H9 (cell line): Measurements from ENCODE around the gene MYH11. TPM values are rescaled to one million over a fixed set of nuclear protein-coding genes. Genes with fewer than 3 reads are reported as not detected.

ENCODE experiments used
- DNase-seq: peaks from one replicate; pipeline ENCODE4 v3.0.0-alpha.2; 2017
- H2AFZ ChIP-seq: one replicate; pipeline ENCODE4 v1.6.1; 2013; ENCODE audit warnings: mild to moderate bottlenecking, low read length, control low read depth, moderate library complexity
- H2AK5ac ChIP-seq: 2 replicates; pipeline ENCODE4 v1.6.1; 2013; ENCODE audit warnings: low read length, control low read depth, mixed read lengths; ENCODE audit not compliant: insufficient read length
- H2BK120ac ChIP-seq: one replicate; pipeline ENCODE4 v1.6.1; 2013; ENCODE audit warnings: low read depth, mild to moderate bottlenecking, low read length, control low read depth, inconsistent platforms; ENCODE audit not compliant: poor library complexity, severe bottlenecking
- H2BK12ac ChIP-seq: 2 replicates; pipeline ENCODE4 v1.6.1; 2013; ENCODE audit warnings: low read length, control low read depth, mixed read lengths, low read depth; ENCODE audit not compliant: insufficient read length
- H2BK15ac ChIP-seq: 2 replicates; pipeline ENCODE4 v1.6.1; 2013; ENCODE audit warnings: low read depth, low read length, control low read depth
- H2BK20ac ChIP-seq: one replicate; pipeline ENCODE4 v1.6.1; 2013; ENCODE audit warnings: low read depth, mild to moderate bottlenecking, low read length, control low read depth, inconsistent platforms; ENCODE audit not compliant: poor library complexity, severe bottlenecking
- H2BK5ac ChIP-seq: 2 replicates; pipeline ENCODE4 v1.6.1; 2013; ENCODE audit warnings: low read length, control low read depth, mixed read lengths; ENCODE audit not compliant: insufficient read length
- H3K14ac ChIP-seq: 2 replicates; pipeline ENCODE4 v1.6.1; 2013; ENCODE audit warnings: low read length, control low read depth; ENCODE audit not compliant: insufficient read depth
- H3K18ac ChIP-seq: 2 replicates; pipeline ENCODE4 v1.6.1; 2013; ENCODE audit warnings: low read depth, mild to moderate bottlenecking, mixed read lengths, low read length, control low read depth; ENCODE audit not compliant: insufficient read length
- H3K23ac ChIP-seq: 2 replicates; pipeline ENCODE4 v1.6.1; 2013; ENCODE audit warnings: low read length, control low read depth, mixed read lengths, low read depth; ENCODE audit not compliant: insufficient read length
- H3K23me2 ChIP-seq: 2 replicates; pipeline ENCODE4 v1.6.1; 2013; ENCODE audit warnings: low read depth, mild to moderate bottlenecking, mixed read lengths, low read length, control low read depth; ENCODE audit not compliant: insufficient read length, poor library complexity, severe bottlenecking
- H3K27ac ChIP-seq: 2 replicates; pipeline ENCODE4 v1.5.1; 2013; ENCODE audit warnings: low read length, control low read depth, mixed read lengths, low read depth; ENCODE audit not compliant: insufficient read length
- H3K27me3 ChIP-seq: 2 replicates; pipeline ENCODE4 v1.6.1; 2013; ENCODE audit warnings: low read length, control low read depth, inconsistent platforms; ENCODE audit not compliant: insufficient read depth
- H3K4ac ChIP-seq: 2 replicates; pipeline ENCODE4 v1.6.1; 2013; ENCODE audit warnings: low read depth, mild to moderate bottlenecking, control low read depth, inconsistent platforms, low read length, moderate library complexity
- H3K4me1 ChIP-seq: 2 replicates; pipeline ENCODE4 v1.6.1; 2013; ENCODE audit warnings: low read length, control low read depth, inconsistent platforms; ENCODE audit not compliant: insufficient read depth
- H3K4me2 ChIP-seq: 2 replicates; pipeline ENCODE4 v1.6.1; 2013; ENCODE audit warnings: low read length, control low read depth, mixed read lengths; ENCODE audit not compliant: insufficient read length, insufficient read depth
- H3K56ac ChIP-seq: 2 replicates; pipeline ENCODE4 v1.6.1; 2013; ENCODE audit warnings: low read depth, mild to moderate bottlenecking, mixed read lengths, low read length, control low read depth; ENCODE audit not compliant: insufficient read length
- H3K79me1 ChIP-seq: 2 replicates; pipeline ENCODE4 v1.6.1; 2013; ENCODE audit warnings: low read depth, mild to moderate bottlenecking, moderate library complexity, low read length, control low read depth, inconsistent platforms; ENCODE audit not compliant: insufficient read depth, poor library complexity, severe bottlenecking
- H3K79me2 ChIP-seq: 2 replicates; pipeline ENCODE4 v1.6.1; 2013; ENCODE audit warnings: low read length, control low read depth, inconsistent platforms; ENCODE audit not compliant: insufficient read depth
- H3K9ac ChIP-seq: 2 replicates; pipeline ENCODE4 v1.6.1; 2013; ENCODE audit warnings: low read length, control low read depth, mixed read lengths; ENCODE audit not compliant: insufficient read length; ENCODE audit errors: extremely low read depth
- H3K9me3 ChIP-seq: one replicate; pipeline ENCODE4 v1.6.1; 2013; ENCODE audit warnings: low read depth, low read length, inconsistent platforms; ENCODE audit not compliant: control insufficient read depth
- H3T11ph ChIP-seq: one replicate; pipeline ENCODE4 v1.6.1; 2013; ENCODE audit warnings: mild to moderate bottlenecking, low read length, control low read depth, inconsistent platforms
- H4K20me1 ChIP-seq: one replicate; pipeline ENCODE4 v1.6.1; 2013; ENCODE audit not compliant: control insufficient read depth, insufficient read length, insufficient read depth
- H4K5ac ChIP-seq: 2 replicates; pipeline ENCODE4 v1.6.1; 2013; ENCODE audit warnings: low read depth, mild to moderate bottlenecking, mixed read lengths, low read length, control low read depth; ENCODE audit not compliant: insufficient read length
- H4K8ac ChIP-seq: replicated peaks from 2 replicates; pipeline ENCODE4 v1.6.1; 2013; ENCODE audit warnings: low read length, control low read depth, mixed read lengths, low read depth; ENCODE audit not compliant: insufficient read length
- H4K91ac ChIP-seq: 2 replicates; pipeline ENCODE4 v1.6.1; 2013; ENCODE audit warnings: low read depth, mild to moderate bottlenecking, moderate library complexity, mixed read lengths, low read length, control low read depth; ENCODE audit not compliant: insufficient read length
- H3K27ac Mint-ChIP-seq, 3 experiments: 2 replicates in 2 of 3; 3 replicates in 1 of 3; pipeline ENCODE4 v1.8.0; 2020 to 2021; ENCODE audit warnings: mixed read lengths in 3 of 3, mild to moderate bottlenecking in 1 of 3, moderate library complexity in 1 of 3
- H3K27me3 Mint-ChIP-seq: 2 replicates; pipeline ENCODE4 v1.8.0; 2021; ENCODE audit warnings: low read depth, mild to moderate bottlenecking, moderate library complexity, mixed read lengths
- H3K36me3 Mint-ChIP-seq, 3 experiments: 2 replicates in 2 of 3; 3 replicates in 1 of 3; pipeline ENCODE4 v1.8.0; 2020 to 2021; ENCODE audit warnings: low read depth in 3 of 3, mixed read lengths in 3 of 3; ENCODE audit not compliant: insufficient read depth in 1 of 3
- H3K4me1 Mint-ChIP-seq, 2 experiments: 2 replicates each; pipeline ENCODE4 v1.8.0; 2020; ENCODE audit warnings: mixed read lengths in 2 of 2
- H3K4me3 Mint-ChIP-seq, 2 experiments: 2 replicates in 1 of 2; 3 replicates in 1 of 2; pipeline ENCODE4 v1.8.0; 2020 to 2021; ENCODE audit warnings: mild to moderate bottlenecking in 2 of 2, mixed read lengths in 2 of 2, moderate library complexity in 1 of 2
- H3K9me3 Mint-ChIP-seq, 2 experiments: 2 replicates in 1 of 2; 3 replicates in 1 of 2; pipeline ENCODE4 v1.8.0; 2020; ENCODE audit warnings: mild to moderate bottlenecking in 2 of 2, mixed read lengths in 2 of 2, moderate library complexity in 1 of 2
- CTCF ChIP-seq: fragments of 200-600 bp; sonication (generic); conservative IDR thresholded peaks from 3 replicates; pipeline ENCODE4 v1.8.0; 2021; ENCODE audit warnings: antibody characterized with exemption, mild to moderate bottlenecking
- WGBS: extraction: QIAGEN DNeasy Blood & Tissue Kit; methylation state at CpG from one replicate; pipeline ENCODE4 v1.1.7; 2013; ENCODE audit warnings: missing lambda C conversion rate, low lambda C conversion rate, mixed read lengths; ENCODE audit not compliant: insufficient read length; ENCODE audit errors: extremely low coverage; 5-methylcytosine and 5-hydroxymethylcytosine counted together
- total RNA-seq: library from RNA; stranded (reverse); gene quantifications from 2 replicates; pipeline ENCODE4 v1.2.1, GENCODE V29; 2021

MYH11 gene
- total RNA-seq, 1 experiment from 2014 or later, result 0.42 TPM

- Mint-ChIP-seq H3K4me1 (peaks cover 12 to 13% of the 10 kb centered on the region in 2 experiments), H3K9me3 (no peaks in the 10 kb centered on the region; a peak in 1 of 5 replicates), H3K27me3 (no peaks in the 10 kb centered on the region), H3K27ac (no peak overlapping the region), H3K4me3 (no peak overlapping the region), H3K36me3 (peaks cover 0 to 4% (median 3%) of the 10 kb centered on the region in 3 experiments; a peak in 3 of 7 replicates)
- peaks cover 3% of the 10 kb centered on the region; the same call in 1 of the 2 replicates for H3K4me1 ChIP-seq
- no peak for DNase-seq
- no peak overlapping the region for H3K56ac ChIP-seq
- no peak for TF ChIP-seq CTCF
- H3K9ac ChIP-seq, result no peak overlapping the region
- no peaks in the 10 kb centered on the region for H4K20me1 ChIP-seq
- H2BK15ac ChIP-seq, result no peak overlapping the region
- H3K23ac ChIP-seq, result no peak overlapping the region
- H2AK5ac ChIP-seq, result no peak overlapping the region
- H2BK120ac ChIP-seq, result no peak overlapping the region
- H3T11ph ChIP-seq, result no peak overlapping the region
- peaks cover 2% of the 10 kb centered on the region for H3K79me1 ChIP-seq
- H3K79me2 ChIP-seq, result peaks cover 6% of the 10 kb centered on the region; the same call in 1 of the 2 replicates
- no peak overlapping the region for H3K14ac ChIP-seq
- H3K23me2 ChIP-seq, result no peaks in the 10 kb centered on the region
- H2BK5ac ChIP-seq, result no peak overlapping the region
- no peak overlapping the region for H2BK20ac ChIP-seq
- H2BK12ac ChIP-seq, result no peak overlapping the region
- H3K27me3 ChIP-seq, result no peaks in the 10 kb centered on the region
- no peak overlapping the region for H3K27ac ChIP-seq
- WGBS, result no CpG with 5 or more reads among the region's 3 CpGs
- H3K4me2 ChIP-seq, result no peak overlapping the region
- no peak overlapping the region for H4K8ac ChIP-seq
- H4K91ac ChIP-seq, result no peak overlapping the region
- no peak overlapping the region for H4K5ac ChIP-seq
- H2AFZ ChIP-seq, result no peak overlapping the region
- H3K9me3 ChIP-seq, result no peaks in the 10 kb centered on the region
- no peak overlapping the region for H3K4ac ChIP-seq
- H3K18ac ChIP-seq, result no peak overlapping the region
Observed at GRCh38 chr16:15891508-15891907, 34.7 kb upstream of the MYH11 start.
